Activated naive CD4-positive, alpha-beta T cell treated with anti-CD3 and anti-CD28 coated beads, Interleukin-2, amount 50 U/mL, for 72 hours (primary cell): ENCODE data around the gene SLC12A8. TPM values are rescaled to one million over a fixed set of nuclear protein-coding genes. Genes with fewer than 3 reads are reported as not detected.
A peak's percentile ranks its signal among the peaks of the same experiment; 100 is the strongest.
"Not testable (repeated sequence)": the region's sequence is repeated elsewhere in the genome, so short reads cannot be mapped to it uniquely, and the experiment has no call there.

ENCODE experiments used
- ATAC-seq, 2 donors: fragments of 150-1000 bp; cut with Tn5 transposase; 2 replicates each; pipeline ENCODE4 v1.10.0; 2021; ENCODE audit warnings: mild to moderate bottlenecking in 2 of 2, moderate library complexity in 2 of 2
- DNase-seq, 2 donors: peaks; one replicate each; pipeline ENCODE4 v3.0.0; 2021 to 2022; ENCODE audit warnings: low spot score in 2 of 2
- H3K27ac Mint-ChIP-seq, 2 donors: one replicate each; pipeline ENCODE4 v1.8.0; 2022; ENCODE audit warnings: mild to moderate bottlenecking in 2 of 2, mixed read lengths in 2 of 2
- H3K36me3 Mint-ChIP-seq, 2 donors: one replicate each; pipeline ENCODE4 v1.8.0; 2022; ENCODE audit warnings: mixed read lengths in 2 of 2
- H3K9me3 Mint-ChIP-seq, 2 donors: one replicate each; pipeline ENCODE4 v1.8.0; 2022; ENCODE audit warnings: mixed read lengths in 2 of 2
- total RNA-seq, 2 donors: library from RNA; stranded (reverse); gene quantifications; one replicate each; pipeline ENCODE4 v1.2.3, GENCODE V29; 2022

The SLC12A8 gene
- total RNA-seq, 2 donors from 2014 or later = 0.34 to 0.35 TPM

- DNase-seq (no peak), ATAC-seq (no peak)
- peaks cover 4 to 13% of the 10 kb centered on the region in 2 donors for H3K9me3 Mint-ChIP-seq
- H3K27ac Mint-ChIP-seq = no peak overlapping the region
- H3K36me3 Mint-ChIP-seq = peaks cover 4 to 15% of the 10 kb centered on the region in 2 donors
Measured at GRCh38 chr3:125104639-125105038, 107.9 kb downstream of the SLC12A8 start.

DNA sequence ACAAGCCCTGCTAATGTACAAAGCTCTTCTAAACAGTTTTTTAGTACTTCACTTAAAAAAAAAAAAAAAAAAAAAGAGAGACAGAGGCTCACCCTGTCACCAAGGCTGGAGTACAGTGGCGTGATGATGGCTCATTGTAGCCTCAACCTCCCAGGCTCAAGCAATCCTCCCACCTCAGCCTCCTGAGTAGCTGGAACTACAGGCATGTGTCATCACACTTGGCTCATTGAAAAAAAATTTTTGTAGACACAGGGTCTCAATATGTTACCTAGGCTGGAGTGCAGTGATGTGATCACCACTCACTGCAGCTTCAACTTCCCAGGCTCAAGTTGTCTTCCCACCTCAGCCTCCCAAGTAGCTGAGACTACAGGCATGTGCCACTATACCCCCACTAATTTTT, 109.1 kb downstream of the SLC12A8 start:
- H3K9me3 Mint-ChIP-seq = peaks cover 4 to 13% of the 10 kb centered on the region in 2 donors

GRCh38 chr3:125102470-125102869, 110.1 kb downstream of the SLC12A8 start:
- Mint-ChIP-seq H3K36me3 (peaks cover 4 to 21% of the 10 kb centered on the region in 2 donors), H3K9me3 (peaks cover 4 to 13% of the 10 kb centered on the region in 2 donors), H3K27ac (no peak overlapping the region)
- no peak for DNase-seq
- no peak for ATAC-seq

More for the DNA sequence above, 109.1 kb downstream of the SLC12A8 start:
- ATAC-seq (no peak), DNase-seq (no peak)
- H3K27ac Mint-ChIP-seq = no peak overlapping the region
- H3K36me3 Mint-ChIP-seq = peaks cover 4 to 21% of the 10 kb centered on the region in 2 donors

- H3K36me3 Mint-ChIP-seq = peaks cover 0 to 12% of the 10 kb centered on the region in 2 donors
- no peak overlapping the region for H3K27ac Mint-ChIP-seq
- H3K9me3 Mint-ChIP-seq = peaks cover 4 to 5% of the 10 kb centered on the region in 2 donors
- ATAC-seq (no peak), DNase-seq (no peak)
Measured at GRCh38 chr3:125098611-125099291, 113.8 kb downstream of the SLC12A8 start.

DNA sequence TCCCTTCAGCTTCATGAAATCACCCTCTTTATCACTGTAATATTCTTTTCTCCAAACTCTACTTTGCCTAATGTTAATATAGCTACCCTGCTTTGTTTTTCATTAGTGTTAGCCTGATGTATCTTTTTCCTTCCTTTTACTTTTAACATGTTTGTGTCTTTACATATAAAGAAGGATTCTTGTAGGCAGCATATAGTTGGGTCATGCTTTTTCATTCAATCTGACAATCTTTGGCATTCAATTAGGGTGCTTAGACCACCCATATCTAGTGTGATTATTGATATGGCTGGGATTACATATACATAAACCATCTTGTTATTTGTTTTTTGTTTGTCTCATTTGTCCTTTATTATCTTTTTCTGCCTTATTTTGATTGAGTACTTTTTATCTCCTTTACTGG, 121.9 kb downstream of the SLC12A8 start:
- peaks cover 4 to 5% of the 10 kb centered on the region in 2 donors for H3K9me3 Mint-ChIP-seq
- DNase-seq (no peak), ATAC-seq (no peak)
- H3K27ac Mint-ChIP-seq = no peak overlapping the region
- no peaks in the 10 kb centered on the region for H3K36me3 Mint-ChIP-seq

DNA sequence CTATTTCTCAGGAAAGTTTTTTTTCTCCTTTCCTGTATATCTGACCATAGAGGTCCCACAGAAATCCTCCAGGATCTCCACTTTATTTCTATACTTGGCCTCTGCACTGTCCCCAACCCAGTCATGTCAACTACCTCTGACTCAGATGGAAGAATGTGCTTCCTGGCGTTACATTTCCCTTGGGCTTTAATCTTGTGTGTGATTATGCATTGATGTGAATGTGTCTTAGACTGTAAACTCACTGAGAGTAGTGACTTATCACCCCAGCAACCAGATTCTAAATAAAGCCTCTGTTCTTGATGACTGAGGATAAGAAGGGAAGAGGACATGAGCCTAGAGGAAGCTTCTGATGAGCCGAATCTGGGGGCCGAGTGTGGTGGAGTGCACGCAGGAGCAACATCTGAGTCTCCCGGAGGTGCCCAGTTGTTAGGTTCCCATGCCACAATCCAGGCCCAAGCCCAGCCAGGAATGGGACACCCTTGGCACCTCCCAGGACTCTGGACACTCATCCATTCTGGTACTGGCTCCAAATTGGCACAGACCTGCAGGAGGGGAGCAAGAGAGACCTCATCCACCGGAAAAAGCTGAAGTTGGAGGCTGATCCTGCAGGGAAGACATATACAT, 124.7 kb downstream of the SLC12A8 start:
- H3K27ac Mint-ChIP-seq = no peak overlapping the region
- H3K9me3 Mint-ChIP-seq = peaks cover 4 to 5% of the 10 kb centered on the region in 2 donors
- DNase-seq = no peak
- no peak for ATAC-seq
- no peaks in the 10 kb centered on the region for H3K36me3 Mint-ChIP-seq

- no peaks in the 10 kb centered on the region for H3K36me3 Mint-ChIP-seq
- peaks cover 0 to 4% of the 10 kb centered on the region in 2 donors for H3K9me3 Mint-ChIP-seq
- no peak for ATAC-seq
- H3K27ac Mint-ChIP-seq = no peak overlapping the region
- DNase-seq = no peak
Measured at GRCh38 chr3:125085166-125085565, 127.4 kb downstream of the SLC12A8 start.

GRCh38 chr3:125083776-125084175, 128.8 kb downstream of the SLC12A8 start:
- Mint-ChIP-seq H3K9me3 (peaks cover 0 to 4% of the 10 kb centered on the region in 2 donors), H3K36me3 (no peaks in the 10 kb centered on the region), H3K27ac (no peak overlapping the region)
- no peak for ATAC-seq
- no peak for DNase-seq

- H3K36me3 Mint-ChIP-seq, H3K9me3 Mint-ChIP-seq, ATAC-seq, H3K27ac Mint-ChIP-seq, DNase-seq: not testable (repeated sequence)
Measured at GRCh38 chr3:125082339-125082738, 130.2 kb downstream of the SLC12A8 start.

DNA sequence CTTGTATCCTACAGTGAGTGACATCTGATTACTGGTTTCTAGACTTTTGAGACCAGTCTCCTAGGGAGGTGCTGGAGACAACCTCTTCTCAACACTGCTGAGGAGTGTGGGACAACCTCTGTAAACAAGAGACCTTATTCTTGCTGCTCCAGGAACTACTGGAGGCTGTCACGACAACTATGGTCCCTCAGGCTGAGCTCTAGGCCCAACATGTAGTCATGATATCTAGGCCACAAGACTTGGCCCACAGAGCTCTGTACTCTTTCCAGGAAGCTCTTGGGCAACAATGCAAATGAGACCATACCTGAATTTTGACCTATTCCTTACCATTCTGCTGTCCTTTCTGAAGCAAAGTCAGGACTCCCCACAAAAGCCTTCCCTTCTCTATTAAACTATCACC, 132.5 kb downstream of the SLC12A8 start:
- DNase-seq (no peak), ATAC-seq (no peak)
- H3K36me3 Mint-ChIP-seq = no peaks in the 10 kb centered on the region
- H3K27ac Mint-ChIP-seq = no peak overlapping the region
- no peaks in the 10 kb centered on the region for H3K9me3 Mint-ChIP-seq

DNA sequence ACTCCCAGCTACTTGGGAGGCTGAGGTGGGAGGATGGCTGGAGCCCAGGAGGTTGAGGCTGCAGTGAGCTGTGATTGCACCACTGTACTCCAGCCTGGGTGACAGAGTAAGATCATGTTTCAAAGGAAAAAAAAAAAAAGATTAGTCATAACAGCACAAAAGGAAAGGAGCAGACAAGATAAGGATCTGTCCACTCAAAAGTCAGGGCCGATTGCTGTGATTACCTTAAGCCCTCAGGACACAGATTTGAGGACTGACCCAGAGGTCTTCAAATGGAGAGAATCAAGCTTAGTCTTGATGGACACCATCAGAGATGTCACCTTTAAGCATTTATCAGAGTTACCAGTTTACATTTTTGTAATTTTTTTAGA, 132.9 kb downstream of the SLC12A8 start:
- Mint-ChIP-seq H3K9me3 (no peaks in the 10 kb centered on the region), H3K36me3 (no peaks in the 10 kb centered on the region), H3K27ac (no peak overlapping the region)
- no peak for DNase-seq
- ATAC-seq = peak in 1 of 2 donors; percentile 22

DNA sequence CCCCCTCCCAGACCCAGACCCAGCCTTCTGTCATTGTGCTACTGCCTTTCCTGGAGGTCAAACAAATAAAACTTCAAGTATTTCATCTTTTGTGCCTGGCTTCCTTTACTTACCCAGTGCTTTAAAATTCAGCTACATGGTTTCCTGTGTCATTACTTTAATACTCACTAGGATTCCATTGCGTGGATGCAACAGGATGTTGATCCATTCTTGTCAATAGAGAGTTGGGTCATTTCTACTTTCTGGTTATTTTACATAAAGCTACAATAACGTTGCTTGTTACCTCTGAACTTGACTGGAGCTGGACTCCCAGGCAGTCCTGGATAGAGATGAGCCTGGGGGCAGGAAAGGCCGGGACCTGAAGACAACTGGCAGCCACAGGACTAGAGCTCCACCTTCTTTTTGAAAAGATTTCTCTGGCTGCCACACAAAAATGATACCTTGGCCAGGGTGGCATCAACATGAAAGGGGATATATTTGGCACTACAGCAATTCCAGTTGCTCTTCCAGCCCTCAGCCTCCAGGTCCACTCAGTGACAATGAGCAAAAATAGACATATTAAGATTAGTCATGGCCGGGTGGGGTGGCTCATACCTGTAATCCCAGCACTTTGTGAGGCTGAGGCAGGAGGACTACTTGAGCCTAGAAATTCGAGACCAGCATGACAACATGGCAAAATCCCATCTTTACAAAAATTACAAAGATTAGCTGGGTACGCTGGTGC, 133.4 kb downstream of the SLC12A8 start:
- H3K27ac Mint-ChIP-seq = peak overlapping the region in 1 of 2 donors; percentile 15
- no peaks in the 10 kb centered on the region for H3K9me3 Mint-ChIP-seq
- no peak for DNase-seq
- no peak for ATAC-seq
- H3K36me3 Mint-ChIP-seq = no peaks in the 10 kb centered on the region

- ATAC-seq (no peak), DNase-seq (no peak)
- Mint-ChIP-seq H3K9me3 (no peaks in the 10 kb centered on the region), H3K36me3 (no peaks in the 10 kb centered on the region), H3K27ac (no peak overlapping the region)
Measured at GRCh38 chr3:125077864-125078263, 134.7 kb downstream of the SLC12A8 start.

- ATAC-seq (no peak), DNase-seq (no peak)
- no peaks in the 10 kb centered on the region for H3K36me3 Mint-ChIP-seq
- no peak overlapping the region for H3K27ac Mint-ChIP-seq
- H3K9me3 Mint-ChIP-seq = no peaks in the 10 kb centered on the region
Measured at GRCh38 chr3:125076464-125076863, 136.1 kb downstream of the SLC12A8 start.

DNA sequence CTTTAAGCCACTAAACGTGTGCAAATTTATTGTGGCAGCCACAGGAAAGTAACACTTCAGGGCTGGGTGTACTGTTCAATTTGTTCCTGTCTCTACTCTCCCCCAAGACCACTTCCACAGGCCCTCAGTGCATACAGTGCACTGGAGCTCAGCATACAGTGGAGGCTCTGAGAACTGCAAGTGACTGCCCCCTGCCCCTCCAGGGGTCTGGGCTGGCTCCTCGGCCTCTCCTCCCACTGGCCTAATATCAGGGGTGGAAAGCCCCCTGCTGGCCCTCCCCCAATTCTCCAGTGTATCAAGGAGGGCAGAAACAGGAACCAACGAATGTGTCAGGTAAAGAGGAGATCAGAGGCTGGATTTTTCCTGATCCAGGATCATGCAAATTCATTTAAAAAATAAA, 136.8 kb downstream of the SLC12A8 start:
- no peak for ATAC-seq

GRCh38 chr3:125073390-125073905, 139.1 kb downstream of the SLC12A8 start:
- ATAC-seq (no peak), DNase-seq (no peak)
- Mint-ChIP-seq H3K27ac (no peak overlapping the region), H3K36me3 (no peaks in the 10 kb centered on the region), H3K9me3 (no peaks in the 10 kb centered on the region)

More for the DNA sequence above, 136.8 kb downstream of the SLC12A8 start:
- no peaks in the 10 kb centered on the region for H3K36me3 Mint-ChIP-seq
- no peak for DNase-seq
- no peaks in the 10 kb centered on the region for H3K9me3 Mint-ChIP-seq
- no peak overlapping the region for H3K27ac Mint-ChIP-seq

DNA sequence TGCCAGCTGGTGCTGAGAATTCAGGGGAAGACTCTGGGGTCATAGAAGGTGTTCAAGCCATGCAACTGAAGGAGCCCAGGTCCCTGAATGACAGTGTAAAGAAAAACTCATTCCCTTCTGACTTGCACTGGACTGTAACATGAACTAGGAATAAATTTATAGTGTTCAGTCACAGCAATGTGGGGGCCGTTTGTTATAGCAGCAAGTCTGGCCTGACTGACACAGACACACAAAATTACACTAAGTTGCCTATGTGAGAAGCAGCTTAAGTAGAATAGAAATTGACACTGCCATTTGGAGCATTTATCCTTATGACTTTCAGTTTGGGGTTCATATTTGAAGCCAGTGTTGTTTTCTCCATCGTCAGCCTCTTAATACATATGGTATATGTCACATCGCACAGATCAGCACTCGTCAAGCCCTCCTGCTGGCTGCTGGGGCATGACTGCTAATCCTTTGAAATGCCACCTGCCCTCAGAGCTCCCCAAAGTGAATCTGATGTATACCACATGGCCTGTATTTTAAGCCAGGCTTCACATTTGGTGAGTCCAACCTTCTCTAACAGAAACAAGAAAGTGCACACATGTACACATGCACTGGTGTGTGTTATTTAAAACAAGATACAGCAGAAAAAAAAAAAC, 139.7 kb downstream of the SLC12A8 start:
- no peak overlapping the region for H3K27ac Mint-ChIP-seq
- no peak for ATAC-seq

More for the DNA sequence above, 139.7 kb downstream of the SLC12A8 start:
- no peak for DNase-seq
- Mint-ChIP-seq H3K9me3 (no peaks in the 10 kb centered on the region), H3K36me3 (no peaks in the 10 kb centered on the region)
